H1 (cell line): ENCODE data around the gene CTBP2. TPM values are rescaled to one million over a fixed set of nuclear protein-coding genes. Genes with fewer than 3 reads are reported as not detected.

Source experiments
- E2F6 ChIP-seq: IDR thresholded peaks from 2 replicates; pipeline ENCODE4 v1.6.1; 2012; ENCODE audit warnings: inconsistent platforms
- EP300 ChIP-seq, 2 experiments: IDR thresholded peaks; 1 replicate in 1 of 2; 2 replicates in 1 of 2; pipeline ENCODE4 v1.6.1; 2011 to 2012; ENCODE audit warnings: low read depth in 2 of 2, low read length in 2 of 2, mild to moderate bottlenecking in 2 of 2, borderline replicate concordance in 1 of 2, inconsistent platforms in 1 of 2, moderate library complexity in 1 of 2
- HDAC6 ChIP-seq: IDR thresholded peaks from one replicate; pipeline ENCODE4 v1.7.1; 2012; ENCODE audit warnings: low read depth, mild to moderate bottlenecking, inconsistent platforms, low read length, moderate library complexity
- SIX5 ChIP-seq: IDR thresholded peaks from 2 replicates; pipeline ENCODE4 v1.6.1; 2011; ENCODE audit warnings: mild to moderate bottlenecking, low read depth, low read length
- ZNF274 ChIP-seq: IDR thresholded peaks from 2 replicates; pipeline ENCODE4 v1.7.0; 2012; ENCODE audit warnings: low read length, borderline replicate concordance; ENCODE audit errors: extremely low read depth
- polyA plus RNA-seq, 7 experiments: library from polyadenylated mRNA; depleted of rRNA in 3 of 7; stranded (reverse) in 5 of 7; unstranded in 2 of 7; fragments of >200 nt in 5 of 7; fragments of 200-250 nt in 2 of 7; gene quantifications; 1 replicate in 5 of 7; 2 replicates in 1 of 7; 4 replicates in 1 of 7; pipeline versions ENCODE4 v1.2.1 to v1.2.3, GENCODE V29; 2011 to 2013; ENCODE audit warnings: missing spikeins in 2 of 7, mixed read lengths in 2 of 7
- total RNA-seq: library from RNA; stranded (reverse); fragmentation: NEBNext Ultra II Directional; extraction: Animal tissue kit (Norgen Biotek cat#: 25700); gene quantifications from 2 replicates; pipeline ENCODE4 v1.2.1, GENCODE V29; 2021

The CTBP2 gene
- total and polyA plus RNA-seq, 2 of the 8 experiments (the other 6 are each of a cell fraction or from before 2014, with no cell fraction given): 208 to 221 TPM

GRCh38 chr10:125012851-125013528 is 147.4 kb downstream of the CTBP2 start (continued):
- TF ChIP-seq HDAC6 (no peak), E2F6 (no peak), SIX5 (no peak), ZNF274 (no peak), EP300 (IDR thresholded peaks at IDR 0.05; ENCODE audit: borderline replicate concordance in 1 of 2, low read depth in 2 of 2, low read length in 2 of 2) (no peak)
- TF ChIP-seq, all 59 proteins: peak for 0
